H1 (cell line): ENCODE measurements around the gene SLC19A1. TPM values are rescaled to one million over a fixed set of nuclear protein-coding genes. Genes with fewer than 3 reads are reported as not detected.

Source experiments
- CTCF ChIA-PET: fragments of 300-600 bp; sonication (Branson Sonifier 250); formaldehyde crosslinking; loops from one replicate; lab custom pipeline; 2021; ENCODE audit not compliant: partially characterized antibody; lab: Charles Lee
- POLR2A ChIA-PET: fragments of 300-600 bp; sonication (Branson Sonifier 250); formaldehyde crosslinking; loops from one replicate; lab custom pipeline; 2021; ENCODE audit warnings: inconsistent platforms; ENCODE audit not compliant: partially characterized antibody; lab: Charles Lee
- DNase-seq, 2 experiments: peaks; one replicate each; pipeline versions ENCODE4 v3.0.0 to v3.0.0-alpha.2; 2010 to 2022; ENCODE audit warnings: low spot score in 2 of 2, low read depth in 1 of 2, mixed read lengths in 1 of 2
- FAIRE-seq: peaks from 2 replicates; lab custom pipeline; 2011; peaks lifted over from hg19 to GRCh38; lab: Jason Lieb, UNC
- H2AFZ ChIP-seq: 2 replicates; pipeline ENCODE4 v1.8.1; 2012; ENCODE audit warnings: low read length, inconsistent platforms
- H2AK5ac ChIP-seq: 2 replicates; pipeline ENCODE4 v1.6.1; 2013; ENCODE audit warnings: low read depth, low read length
- H2BK120ac ChIP-seq: replicated peaks from 2 replicates; pipeline ENCODE3; 2013; ENCODE audit warnings: low read depth, low read length, inconsistent platforms
- H2BK12ac ChIP-seq: 2 replicates; pipeline ENCODE4 v1.6.1; 2013; ENCODE audit warnings: low read depth, low read length
- H2BK15ac ChIP-seq: 2 replicates; pipeline ENCODE4 v1.6.1; 2013; ENCODE audit warnings: low read length
- H2BK20ac ChIP-seq: 2 replicates; pipeline ENCODE4 v1.6.1; 2013; ENCODE audit warnings: low read length
- H2BK5ac ChIP-seq: 2 replicates; pipeline ENCODE4 v1.6.1; 2013; ENCODE audit warnings: low read depth, low read length
- H3K14ac ChIP-seq: 2 replicates; pipeline ENCODE4 v1.6.1; 2013; ENCODE audit warnings: inconsistent platforms; ENCODE audit not compliant: insufficient read length
- H3K18ac ChIP-seq: 2 replicates; pipeline ENCODE4 v1.6.1; 2013; ENCODE audit warnings: low read length; ENCODE audit errors: extremely low read depth
- H3K23ac ChIP-seq: 2 replicates; pipeline ENCODE4 v1.6.1; 2013; ENCODE audit warnings: inconsistent platforms; ENCODE audit not compliant: insufficient read length
- H3K23me2 ChIP-seq: 2 replicates; pipeline ENCODE4 v1.6.1; 2013; ENCODE audit warnings: low read depth, low read length
- H3K27ac ChIP-seq: 2 replicates; pipeline ENCODE4 v1.6.1; 2011; ENCODE audit warnings: low read depth, low read length, inconsistent platforms
- H3K27me3 ChIP-seq, 4 experiments: replicated peaks in 1 of 4; 1 replicate in 1 of 4; 2 replicates in 3 of 4; pipeline versions ENCODE4 v1.6.1 to v1.8.1; 2011 to 2013; ENCODE audit warnings: low read length in 3 of 4, mild to moderate bottlenecking in 3 of 4, inconsistent platforms in 2 of 4, mixed read lengths in 2 of 4, moderate library complexity in 1 of 4; ENCODE audit not compliant: control insufficient read depth in 3 of 4, insufficient read depth in 3 of 4; ENCODE audit errors: extremely low read depth in 1 of 4
- H3K36me3 ChIP-seq, 4 experiments: 2 replicates each; pipeline versions ENCODE4 v1.6.1 to v1.8.1; 2011 to 2013; ENCODE audit warnings: mild to moderate bottlenecking in 4 of 4, low read length in 3 of 4, moderate library complexity in 2 of 4, control low read depth in 1 of 4, inconsistent platforms in 1 of 4; ENCODE audit not compliant: insufficient read depth in 4 of 4, control insufficient read depth in 2 of 4
- H3K4ac ChIP-seq: replicated peaks from 2 replicates; pipeline ENCODE3; 2013; ENCODE audit warnings: low read length, low read depth, mixed read lengths, inconsistent platforms; ENCODE audit not compliant: insufficient read length
- H3K4me1 ChIP-seq, 4 experiments: replicated peaks in 1 of 4; 1 replicate in 1 of 4; 2 replicates in 3 of 4; pipeline versions ENCODE4 v1.6.1 to v1.8.1; 2011 to 2013; ENCODE audit warnings: low read length in 3 of 4, inconsistent platforms in 2 of 4, mixed read lengths in 1 of 4; ENCODE audit not compliant: insufficient read depth in 4 of 4, control insufficient read depth in 3 of 4
- H3K4me2 ChIP-seq, 2 experiments: 2 replicates each; pipeline versions ENCODE4 v1.6.1 to v1.8.1; 2011 to 2013; ENCODE audit warnings: low read depth in 2 of 2, low read length in 2 of 2, control low read depth in 1 of 2, inconsistent platforms in 1 of 2, mild to moderate bottlenecking in 1 of 2; ENCODE audit not compliant: insufficient read depth in 1 of 2
- H3K4me3 ChIP-seq, 4 experiments: fragments of 200-600, 300-600 bp in 1 of 4; sonication (generic), shearing (Covaris generic), sonication (Bioruptor Twin) in 1 of 4; 2 replicates each; pipeline versions ENCODE4 v1.5.1 to v1.8.1; 2011 to 2016; ENCODE audit warnings: low read length in 4 of 4, low read depth in 3 of 4, control low read depth in 2 of 4, inconsistent platforms in 2 of 4, mild to moderate bottlenecking in 2 of 4, mixed read lengths in 1 of 4, moderate library complexity in 1 of 4; ENCODE audit not compliant: insufficient read depth in 2 of 4; ENCODE audit errors: extremely low read depth in 1 of 4
- H3K56ac ChIP-seq: replicated peaks from 2 replicates; pipeline ENCODE3; 2013; ENCODE audit warnings: low read depth, mild to moderate bottlenecking, mixed read lengths, low read length, inconsistent platforms; ENCODE audit not compliant: insufficient read length
- H3K79me1 ChIP-seq: 2 replicates; pipeline ENCODE4 v1.6.1; 2013; ENCODE audit warnings: low read depth, low read length, control low read depth
- H3K79me2 ChIP-seq, 2 experiments: 2 replicates each; pipeline versions ENCODE4 v1.6.1 to v1.8.1; 2012 to 2013; ENCODE audit warnings: low read length in 2 of 2, mild to moderate bottlenecking in 2 of 2, inconsistent platforms in 1 of 2; ENCODE audit not compliant: insufficient read depth in 2 of 2, control insufficient read depth in 1 of 2
- H3K9ac ChIP-seq, 4 experiments: replicated peaks in 1 of 4; 1 replicate in 1 of 4; 2 replicates in 3 of 4; pipeline versions ENCODE4 v1.6.1 to v1.8.1; 2011 to 2013; ENCODE audit warnings: low read depth in 3 of 4, low read length in 3 of 4, control low read depth in 2 of 4, mild to moderate bottlenecking in 2 of 4, moderate library complexity in 2 of 4, inconsistent platforms in 1 of 4; ENCODE audit errors: extremely low read depth in 1 of 4
- H3K9me3 ChIP-seq, 2 experiments: 2 replicates each; pipeline versions ENCODE4 v1.6.1 to v1.8.1; 2012 to 2013; ENCODE audit warnings: mild to moderate bottlenecking in 2 of 2, moderate library complexity in 2 of 2, control low read depth in 1 of 2, inconsistent platforms in 1 of 2, low read depth in 1 of 2, low read length in 1 of 2, mixed read lengths in 1 of 2; ENCODE audit not compliant: insufficient read depth in 2 of 2
- H4K20me1 ChIP-seq, 2 experiments: replicated peaks in 1 of 2; 2 replicates each; pipeline versions ENCODE3 to v1.8.1; 2011 to 2013; ENCODE audit warnings: inconsistent platforms in 2 of 2, low read length in 2 of 2, mild to moderate bottlenecking in 1 of 2; ENCODE audit not compliant: insufficient read depth in 2 of 2, control insufficient read depth in 1 of 2
- H4K5ac ChIP-seq: 2 replicates; pipeline ENCODE4 v1.6.1; 2013; ENCODE audit warnings: low read length, low read depth, mixed read lengths, inconsistent platforms; ENCODE audit not compliant: insufficient read length
- H4K8ac ChIP-seq: 2 replicates; pipeline ENCODE4 v1.8.0; 2013; ENCODE audit warnings: mild to moderate bottlenecking, moderate library complexity, low read length, inconsistent platforms; ENCODE audit not compliant: insufficient read depth; ENCODE audit errors: extremely low read depth
- H4K91ac ChIP-seq: replicated peaks from 2 replicates; pipeline ENCODE3; 2013; ENCODE audit warnings: low read length, mixed read lengths, inconsistent platforms; ENCODE audit not compliant: insufficient read length
- BACH1 ChIP-seq: IDR thresholded peaks from 2 replicates; pipeline ENCODE4 v1.6.1; 2012; ENCODE audit warnings: low read length, improper control_type of control experiment
- EP300 ChIP-seq, 2 experiments: IDR thresholded peaks; 1 replicate in 1 of 2; 2 replicates in 1 of 2; pipeline ENCODE4 v1.6.1; 2011 to 2012; ENCODE audit warnings: low read depth in 2 of 2, low read length in 2 of 2, mild to moderate bottlenecking in 2 of 2, borderline replicate concordance in 1 of 2, inconsistent platforms in 1 of 2, moderate library complexity in 1 of 2
- WGBS, 2 experiments: shearing (Covaris generic) in 1 of 2; methylation state at CpG; one replicate each; pipeline versions ENCODE4 v1.1.6 to v1.1.7; 2013 to 2015; ENCODE audit warnings: low lambda C conversion rate in 2 of 2, mixed read lengths in 2 of 2, inconsistent platforms in 1 of 2, low coverage in 1 of 2, missing lambda C conversion rate in 1 of 2; ENCODE audit not compliant: insufficient replicate concordance in 2 of 2, insufficient coverage in 1 of 2, insufficient read length in 1 of 2; ENCODE audit errors: extremely low coverage in 1 of 2, missing lambda C conversion rate in 1 of 2; 5-methylcytosine and 5-hydroxymethylcytosine counted together
- polyA plus RNA-seq, 7 experiments: library from polyadenylated mRNA; depleted of rRNA in 3 of 7; stranded (reverse) in 5 of 7; unstranded in 2 of 7; fragments of >200 nt in 5 of 7; fragments of 200-250 nt in 2 of 7; gene quantifications; 1 replicate in 5 of 7; 2 replicates in 1 of 7; 4 replicates in 1 of 7; pipeline versions ENCODE4 v1.2.1 to v1.2.3, GENCODE V29; 2011 to 2013; ENCODE audit warnings: missing spikeins in 2 of 7, mixed read lengths in 2 of 7
- total RNA-seq: library from RNA; stranded (reverse); fragmentation: NEBNext Ultra II Directional; extraction: Animal tissue kit (Norgen Biotek cat#: 25700); gene quantifications from 2 replicates; pipeline ENCODE4 v1.2.1, GENCODE V29; 2021

Gene SLC19A1
- total and polyA plus RNA-seq, 2 of the 8 experiments (the other 6 are each of a cell fraction or from before 2014, with no cell fraction given): 31.6 to 43.8 TPM

GRCh38 chr21:45580576-45581321, 38.5 kb upstream of the SLC19A1 start:
- peak overlapping the region; percentile 40 for H4K91ac ChIP-seq
- peak overlapping the region; percentile 69 for H3K4ac ChIP-seq
- no peak overlapping the region for H3K27ac ChIP-seq
- H4K8ac ChIP-seq: peak overlapping the region; percentile 3; the same call in 1 of the 2 replicates
- no peak overlapping the region for H3K23ac ChIP-seq
- 85% methylated on average over 25 of the region's 33 CpGs; no CpG with 5 or more reads in 1 of the 2 experiments for WGBS, 2 experiments
- no peak overlapping the region; the same call in 1 of the 2 replicates for H3K18ac ChIP-seq
- peaks cover 12 to 20% of the 10 kb centered on the region in 2 experiments for H3K9me3 ChIP-seq
- no peak overlapping the region for H2BK20ac ChIP-seq
- peak overlapping the region; percentile 17; the same call in 1 of the 2 replicates for H2BK12ac ChIP-seq
- ChIA-PET POLR2A (no interaction called here), CTCF (interaction anchor here (0.7 to 2.4 kb wide), 2 partner anchors 16 to 17 kb away, joined by 4 to 8 read pairs; no protein-coding TSS in a partner anchor)
- H2BK15ac ChIP-seq: no peak overlapping the region; the same call in 1 of the 2 replicates
- peaks cover 0 to 6% (median 0%) of the 10 kb centered on the region in 4 experiments; a peak in 2 of 7 replicates for H3K4me1 ChIP-seq
- no peak overlapping the region for H2AFZ ChIP-seq
- H3K36me3 ChIP-seq: no peaks in the 10 kb centered on the region
- no peaks in the 10 kb centered on the region; a peak in 2 of 7 replicates for H3K27me3 ChIP-seq
- FAIRE-seq (no peak), DNase-seq (peak in 1 of 2 experiments; percentile 45)
- TF ChIP-seq EP300 (IDR thresholded peaks at IDR 0.05; ENCODE audit: borderline replicate concordance in 1 of 2, low read depth in 2 of 2, low read length in 2 of 2) (no peak), BACH1 (0 out of 2 replicates have a peak, but pooled peaks have one; percentile 13)
- H2AK5ac ChIP-seq: no peak overlapping the region
- no peaks in the 10 kb centered on the region for H3K79me2 ChIP-seq
- no peaks in the 10 kb centered on the region for H4K20me1 ChIP-seq
- no peak overlapping the region for H3K4me3 ChIP-seq
- no peak overlapping the region for H3K14ac ChIP-seq
- no peak overlapping the region for H3K4me2 ChIP-seq
- no peak overlapping the region; the same call in 1 of the 2 replicates for H2BK5ac ChIP-seq
- H3K79me1 ChIP-seq: no peaks in the 10 kb centered on the region
- H3K56ac ChIP-seq: no peak overlapping the region
- no peaks in the 10 kb centered on the region for H3K23me2 ChIP-seq
- no peak overlapping the region for H4K5ac ChIP-seq
- no peak overlapping the region for H3K9ac ChIP-seq
- H2BK120ac ChIP-seq: no peak overlapping the region
